Colonic mucosa (tissue), 4 donors: ENCODE results near the gene MLST8. TPM values are rescaled to one million over a fixed set of nuclear protein-coding genes. Genes with fewer than 3 reads are reported as not detected.
A peak's percentile ranks its signal among the peaks of the same experiment; 100 is the strongest.

Experiments used
- DNase-seq: peaks from one replicate; pipeline ENCODE4 v3.0.0-alpha.2; 2020
- H3K27ac ChIP-seq: fragments of 200-600 bp; one replicate; pipeline ENCODE4 v1.8.0; 2021
- H3K27me3 ChIP-seq: fragments of 200-600 bp; one replicate; pipeline ENCODE4 v1.8.0; 2021
- H3K36me3 ChIP-seq: fragments of 200-600 bp; one replicate; pipeline ENCODE4 v1.8.0; 2021
- H3K4me1 ChIP-seq: fragments of 200-600 bp; one replicate; pipeline ENCODE4 v1.8.0; 2021; ENCODE audit warnings: mild to moderate bottlenecking
- H3K4me3 ChIP-seq: fragments of 200-600 bp; one replicate; pipeline ENCODE4 v1.8.0; 2021
- H3K9ac ChIP-seq, 2 donors: one replicate each; pipeline ENCODE4 v1.7.0; 2013; ENCODE audit warnings: control low read depth in 2 of 2, low read depth in 2 of 2, low read length in 2 of 2
- H3K9me3 ChIP-seq: fragments of 200-600 bp; one replicate; pipeline ENCODE4 v1.8.0; 2021
- CTCF ChIP-seq: fragments of 200-600 bp; IDR thresholded peaks from one replicate; pipeline ENCODE4 v1.8.0; 2022; ENCODE audit warnings: antibody characterized with exemption, mild to moderate bottlenecking
- intact Hi-C: fragments of 100-400 bp; cut with DNase I; formaldehyde crosslinking; loops from one replicate; pipeline ENCODE4 v1.14.1; 2022
- total RNA-seq, 2 donors: library from RNA; stranded (reverse); fragmentation: NEBNext Ultra II Directional in 1 of 2; extraction: Animal tissue kit (Norgen Biotek cat#: 25700) in 1 of 2; gene quantifications; one replicate each; pipeline ENCODE4 v1.2.1, GENCODE V29; 2021
- donor health status: healthy.
- donor health status: DM: no; HTN: no; CAD: no.
- donor health status: DM: no; HTN: no; CAD: no.

MLST8 gene
- total RNA-seq, 2 donors from 2014 or later: 26.5 to 53.5 TPM

- H3K9ac ChIP-seq: no peak overlapping the region
- no peaks in the 10 kb centered on the region for H3K27me3 ChIP-seq
- H3K36me3 ChIP-seq: peaks cover 8% of the 10 kb centered on the region
- no peak overlapping the region for H3K27ac ChIP-seq
- intact Hi-C loops: no loop called here
- TF ChIP-seq CTCF: no peak
- H3K9me3 ChIP-seq: no peaks in the 10 kb centered on the region
- H3K4me3 ChIP-seq: no peak overlapping the region
- peaks cover 30% of the 10 kb centered on the region for H3K4me1 ChIP-seq
- no peak for DNase-seq
Observed at GRCh38 chr16:2210009-2210332, 4.7 kb downstream of the MLST8 start.

- H3K4me3 ChIP-seq: no peak within 1 kb of the TSS
- no peaks in the 10 kb centered on the region for H3K9me3 ChIP-seq
- intact Hi-C loops: no loop called here
- DNase-seq: no peak
- no peak for TF ChIP-seq CTCF
- no peak within 1 kb of the TSS for H3K9ac ChIP-seq
- H3K27ac ChIP-seq: no peak within 1 kb of the TSS
- H3K36me3 ChIP-seq: peaks cover 8% of the 10 kb centered on the region
- H3K27me3 ChIP-seq: no peaks in the 10 kb centered on the region
- H3K4me1 ChIP-seq: peaks cover 30% of the 10 kb centered on the region
Observed at GRCh38 chr16:2210386-2211365, 5.4 kb downstream of the MLST8 start, which contains the start of gene BRICD5. BRICD5 (minus strand) TSS chr16:2210863; CDS start chr16:2210833, 30 bp downstream.

DNA sequence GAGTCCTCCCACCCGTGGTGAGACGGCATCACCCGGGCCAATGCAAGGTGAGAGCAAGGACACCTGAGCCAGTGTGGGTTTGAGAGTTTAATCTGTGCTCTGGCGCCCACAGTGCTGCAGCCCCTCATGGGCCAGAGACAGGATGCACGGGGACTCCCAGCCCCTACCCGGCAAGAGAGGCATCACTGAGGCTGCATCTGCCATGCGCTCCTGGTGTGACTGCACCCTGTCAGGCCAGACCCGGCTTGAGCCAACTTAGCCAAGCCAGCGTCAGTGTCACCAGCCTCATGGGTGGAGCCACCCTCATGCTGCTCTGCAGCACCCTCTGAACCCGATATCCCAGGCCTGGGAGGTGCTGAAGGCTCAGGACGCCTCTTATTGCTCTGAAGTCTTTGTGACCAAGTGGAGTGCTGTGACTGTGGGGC lies 6.7 kb downstream of the MLST8 start:
- H3K9ac ChIP-seq: peak overlapping the region in 1 of 2 donors; percentile 76
- H3K9me3 ChIP-seq: no peaks in the 10 kb centered on the region
- no peak overlapping the region for H3K4me3 ChIP-seq
- H3K4me1 ChIP-seq: peaks cover 19% of the 10 kb centered on the region
- H3K27me3 ChIP-seq: no peaks in the 10 kb centered on the region
- intact Hi-C loops: no loop called here
- no peak for DNase-seq
- H3K36me3 ChIP-seq: peaks cover 8% of the 10 kb centered on the region
- TF ChIP-seq CTCF: no peak
- H3K27ac ChIP-seq: no peak overlapping the region

- Histone ChIP-seq H3K27ac (peak overlapping the region; percentile 17), H3K4me3 (peak overlapping the region; percentile 95), H3K27me3 (no peaks in the 10 kb centered on the region), H3K9me3 (no peaks in the 10 kb centered on the region), H3K9ac (peak overlapping the region; percentile 30 to 76), H3K36me3 (peaks cover 3% of the 10 kb centered on the region), H3K4me1 (peaks cover 18% of the 10 kb centered on the region)
- DNase-seq: no peak
- no peak for TF ChIP-seq CTCF
- intact Hi-C loops: no loop called here
Observed at GRCh38 chr16:2212362-2213324, 7.4 kb downstream of the MLST8 start.
